ENCODE data around the gene POLG.

- TF ChIP-seq CTCF (IDR thresholded peaks at IDR 0.05) (no peak), POLR2A (IDR thresholded peaks at IDR 0.05) (no peak)
Observed at GRCh38 chr15:89341316-89342005, 6.8 kb upstream of the POLG start.
